Spleen (tissue), 7 donors: Measurements from ENCODE around the gene C17orf114.

Source experiments
- POLR2A ChIP-seq, 3 donors: fragments of 450-650 bp; IDR thresholded peaks; one replicate each; pipeline ENCODE4 v1.5.1; 2017; ENCODE audit warnings: antibody characterized with exemption in 3 of 3, mild to moderate bottlenecking in 1 of 3
- POLR2AphosphoS5 ChIP-seq, 3 donors: sonication (generic); formaldehyde crosslinking; IDR thresholded peaks; one replicate each; pipeline ENCODE4 v1.5.1; 2017; ENCODE audit warnings: antibody characterized with exemption in 3 of 3
- TF ChIP-seq, protein P1 (sequence below), 11 experiments: fragments of 200-600 bp in 7 of 11; fragments of 450-650 bp in 4 of 11; sonication (generic) in 4 of 11; IDR thresholded peaks in 8 of 11; conservative IDR thresholded peaks in 3 of 11; 1 replicate in 7 of 11; 2 replicates in 4 of 11; pipeline versions ENCODE4 v1.4.0 to v1.8.0; 2016 to 2021; ENCODE audit warnings: antibody characterized with exemption in 11 of 11, inconsistent platforms in 4 of 11, mild to moderate bottlenecking in 1 of 11
- donor health status: DM: no; HTN: no; CAD: no; lungs with moderate emphysema.
- donor health status: DM: no; HTN: no; CAD: no.
- donor health status: DM: no; HTN: no; CAD: no.

DNA sequence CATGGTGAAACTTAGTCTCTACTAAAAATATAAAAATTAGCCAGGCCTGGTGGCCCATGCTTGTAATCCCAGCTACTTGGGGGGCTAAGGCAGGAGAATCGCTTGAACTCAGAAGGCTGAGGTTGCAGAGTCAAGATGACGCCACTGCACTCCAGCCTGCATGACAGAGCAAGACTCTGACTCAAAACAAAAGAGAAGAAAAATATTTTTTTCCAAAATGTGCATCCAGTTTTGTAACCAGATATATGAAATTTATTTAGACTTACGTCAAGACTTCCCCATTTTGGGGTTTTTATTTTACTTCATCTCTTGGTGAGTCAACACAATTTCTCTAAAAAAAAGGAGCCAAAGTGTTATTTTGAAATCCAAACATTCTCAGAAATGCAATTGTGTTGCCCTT lies 35.9 kb downstream of the C17orf114 start:
- TF ChIP-seq, protein P1, sequence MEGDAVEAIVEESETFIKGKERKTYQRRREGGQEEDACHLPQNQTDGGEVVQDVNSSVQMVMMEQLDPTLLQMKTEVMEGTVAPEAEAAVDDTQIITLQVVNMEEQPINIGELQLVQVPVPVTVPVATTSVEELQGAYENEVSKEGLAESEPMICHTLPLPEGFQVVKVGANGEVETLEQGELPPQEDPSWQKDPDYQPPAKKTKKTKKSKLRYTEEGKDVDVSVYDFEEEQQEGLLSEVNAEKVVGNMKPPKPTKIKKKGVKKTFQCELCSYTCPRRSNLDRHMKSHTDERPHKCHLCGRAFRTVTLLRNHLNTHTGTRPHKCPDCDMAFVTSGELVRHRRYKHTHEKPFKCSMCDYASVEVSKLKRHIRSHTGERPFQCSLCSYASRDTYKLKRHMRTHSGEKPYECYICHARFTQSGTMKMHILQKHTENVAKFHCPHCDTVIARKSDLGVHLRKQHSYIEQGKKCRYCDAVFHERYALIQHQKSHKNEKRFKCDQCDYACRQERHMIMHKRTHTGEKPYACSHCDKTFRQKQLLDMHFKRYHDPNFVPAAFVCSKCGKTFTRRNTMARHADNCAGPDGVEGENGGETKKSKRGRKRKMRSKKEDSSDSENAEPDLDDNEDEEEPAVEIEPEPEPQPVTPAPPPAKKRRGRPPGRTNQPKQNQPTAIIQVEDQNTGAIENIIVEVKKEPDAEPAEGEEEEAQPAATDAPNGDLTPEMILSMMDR (IDR thresholded peaks at IDR 0.05 in 8 of 11, conservative IDR thresholded peaks at IDR 0.05 in 3 of 11) = no peak
- TF ChIP-seq POLR2A (IDR thresholded peaks at IDR 0.05) = no peak
- TF ChIP-seq POLR2AphosphoS5 (IDR thresholded peaks at IDR 0.05) = peak in 1 of 3 donors; percentile 43
